ENCODE data around the gene CCR5.

Gene CCR5

DNA sequence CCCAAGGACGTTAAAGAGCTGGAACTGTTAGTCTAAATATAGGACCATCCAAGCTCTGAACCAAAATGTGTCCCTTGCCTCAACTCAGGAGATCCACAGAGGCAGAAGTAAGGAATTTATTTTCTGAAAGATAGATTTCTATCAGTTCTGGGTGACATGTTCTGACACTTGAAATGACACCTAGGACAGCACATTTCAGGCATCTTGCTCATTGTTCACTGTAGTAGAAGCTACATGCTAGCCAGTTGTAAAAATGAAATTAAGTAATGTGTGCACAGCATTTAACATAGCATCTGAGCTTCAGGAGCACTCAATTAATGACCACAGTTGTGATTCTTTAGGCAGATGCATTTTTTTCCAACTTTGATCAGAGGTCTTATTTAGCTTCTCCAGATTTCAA is 16.3 kb upstream of the CCR5 start (continued):
- TF ChIP-seq ESRRG (CRISPR knock-in tag; IDR thresholded peaks at IDR 0.05) (no peak), TCF4 (CRISPR knock-in tag; IDR thresholded peaks at IDR 0.05; ENCODE audit: borderline replicate concordance) (no peak), TSHZ2 (CRISPR knock-in tag; IDR thresholded peaks at IDR 0.05) (no peak), OSR1 (CRISPR knock-in tag; IDR thresholded peaks at IDR 0.05) (no peak), RARB (CRISPR knock-in tag; IDR thresholded peaks at IDR 0.05) (no peak), CREB5 (CRISPR knock-in tag; IDR thresholded peaks at IDR 0.05; ENCODE audit: low read depth) (no peak)
- TF ChIP-seq, protein P1, sequence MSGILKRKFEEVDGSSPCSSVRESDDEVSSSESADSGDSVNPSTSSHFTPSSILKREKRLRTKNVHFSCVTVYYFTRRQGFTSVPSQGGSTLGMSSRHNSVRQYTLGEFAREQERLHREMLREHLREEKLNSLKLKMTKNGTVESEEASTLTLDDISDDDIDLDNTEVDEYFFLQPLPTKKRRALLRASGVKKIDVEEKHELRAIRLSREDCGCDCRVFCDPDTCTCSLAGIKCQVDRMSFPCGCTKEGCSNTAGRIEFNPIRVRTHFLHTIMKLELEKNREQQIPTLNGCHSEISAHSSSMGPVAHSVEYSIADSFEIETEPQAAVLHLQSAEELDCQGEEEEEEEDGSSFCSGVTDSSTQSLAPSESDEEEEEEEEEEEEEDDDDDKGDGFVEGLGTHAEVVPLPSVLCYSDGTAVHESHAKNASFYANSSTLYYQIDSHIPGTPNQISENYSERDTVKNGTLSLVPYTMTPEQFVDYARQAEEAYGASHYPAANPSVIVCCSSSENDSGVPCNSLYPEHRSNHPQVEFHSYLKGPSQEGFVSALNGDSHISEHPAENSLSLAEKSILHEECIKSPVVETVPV (CRISPR knock-in tag; IDR thresholded peaks at IDR 0.05), result no peak

DNA sequence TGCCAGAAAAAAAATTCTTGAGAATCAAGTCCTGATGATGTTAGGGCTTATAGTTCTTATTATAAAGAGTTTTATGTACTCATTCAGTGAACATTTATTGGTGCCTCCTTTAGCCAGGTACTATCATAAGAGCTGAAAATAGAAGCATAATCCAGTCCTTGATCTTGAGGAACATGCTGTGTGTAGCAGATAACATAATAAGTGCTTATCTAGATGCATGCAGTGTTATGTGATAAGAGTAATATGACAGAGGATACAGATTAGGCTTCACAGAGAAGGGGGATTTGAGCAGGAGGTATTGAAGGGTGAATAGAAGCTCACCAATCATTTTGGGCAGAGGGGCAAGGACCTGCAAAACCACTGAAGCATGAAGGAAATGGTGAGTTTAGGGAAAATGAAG is 15.8 kb upstream of the CCR5 start:
- TF ChIP-seq CSDC2 (CRISPR knock-in tag; IDR thresholded peaks at IDR 0.05) (no peak), PPARA (CRISPR knock-in tag; IDR thresholded peaks at IDR 0.05; ENCODE audit: borderline replicate concordance) (no peak), SNAI2 (CRISPR knock-in tag; IDR thresholded peaks at IDR 0.05) (no peak), ZFP3 (CRISPR knock-in tag; IDR thresholded peaks at IDR 0.05) (no peak), ZNF8 (CRISPR knock-in tag; IDR thresholded peaks at IDR 0.05) (no peak), BACH2 (CRISPR knock-in tag; IDR thresholded peaks at IDR 0.05; ENCODE audit: borderline replicate concordance) (no peak), GLIS3 (CRISPR knock-in tag; IDR thresholded peaks at IDR 0.05) (no peak), ZC3H10 (CRISPR knock-in tag; IDR thresholded peaks at IDR 0.05) (no peak), POU6F1 (CRISPR knock-in tag; IDR thresholded peaks at IDR 0.05; ENCODE audit: borderline replicate concordance, low read depth) (no peak), ESRRG (CRISPR knock-in tag; IDR thresholded peaks at IDR 0.05) (no peak), OSR1 (CRISPR knock-in tag; IDR thresholded peaks at IDR 0.05) (no peak), RARB (CRISPR knock-in tag; IDR thresholded peaks at IDR 0.05) (no peak)
- TF ChIP-seq, protein P1 (CRISPR knock-in tag; IDR thresholded peaks at IDR 0.05), result no peak
- TF ChIP-seq, protein P2, sequence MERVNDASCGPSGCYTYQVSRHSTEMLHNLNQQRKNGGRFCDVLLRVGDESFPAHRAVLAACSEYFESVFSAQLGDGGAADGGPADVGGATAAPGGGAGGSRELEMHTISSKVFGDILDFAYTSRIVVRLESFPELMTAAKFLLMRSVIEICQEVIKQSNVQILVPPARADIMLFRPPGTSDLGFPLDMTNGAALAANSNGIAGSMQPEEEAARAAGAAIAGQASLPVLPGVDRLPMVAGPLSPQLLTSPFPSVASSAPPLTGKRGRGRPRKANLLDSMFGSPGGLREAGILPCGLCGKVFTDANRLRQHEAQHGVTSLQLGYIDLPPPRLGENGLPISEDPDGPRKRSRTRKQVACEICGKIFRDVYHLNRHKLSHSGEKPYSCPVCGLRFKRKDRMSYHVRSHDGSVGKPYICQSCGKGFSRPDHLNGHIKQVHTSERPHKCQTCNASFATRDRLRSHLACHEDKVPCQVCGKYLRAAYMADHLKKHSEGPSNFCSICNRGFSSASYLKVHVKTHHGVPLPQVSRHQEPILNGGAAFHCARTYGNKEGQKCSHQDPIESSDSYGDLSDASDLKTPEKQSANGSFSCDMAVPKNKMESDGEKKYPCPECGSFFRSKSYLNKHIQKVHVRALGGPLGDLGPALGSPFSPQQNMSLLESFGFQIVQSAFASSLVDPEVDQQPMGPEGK (CRISPR knock-in tag; IDR thresholded peaks at IDR 0.05; ENCODE audit: borderline replicate concordance), result no peak
- ATAC-seq, result no peak

DNA sequence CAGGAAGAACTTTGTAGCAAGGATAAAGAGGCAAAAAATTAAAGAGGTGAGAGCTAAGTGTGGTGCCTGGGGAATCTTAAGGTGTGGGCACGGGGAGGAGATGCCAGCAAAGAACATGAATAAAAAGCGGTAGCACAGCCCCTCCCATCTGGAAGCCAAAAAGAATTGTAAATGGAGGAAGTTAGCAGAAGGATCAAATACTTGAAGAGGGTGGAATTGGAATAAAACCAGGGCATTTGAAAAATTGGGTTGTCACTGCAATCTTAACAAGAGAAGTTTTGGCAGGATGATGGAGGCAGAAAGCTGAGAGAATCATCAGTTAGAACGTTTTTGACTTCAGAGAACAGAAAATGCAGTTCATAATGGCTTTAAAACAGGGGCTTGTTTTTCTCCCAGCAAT is 14.5 kb upstream of the CCR5 start:
- ATAC-seq, result no peak
- TF ChIP-seq CREB5 (CRISPR knock-in tag; IDR thresholded peaks at IDR 0.05; ENCODE audit: low read depth) (no peak), TSHZ2 (CRISPR knock-in tag; IDR thresholded peaks at IDR 0.05) (no peak), TOX (CRISPR knock-in tag; IDR thresholded peaks at IDR 0.05; ENCODE audit: borderline replicate concordance) (no peak), ZC3H10 (CRISPR knock-in tag; IDR thresholded peaks at IDR 0.05) (no peak), PPARA (CRISPR knock-in tag; IDR thresholded peaks at IDR 0.05; ENCODE audit: borderline replicate concordance) (no peak), ZNF70 (CRISPR knock-in tag; IDR thresholded peaks at IDR 0.05) (no peak), OSR1 (CRISPR knock-in tag; IDR thresholded peaks at IDR 0.05) (no peak), TCF4 (CRISPR knock-in tag; IDR thresholded peaks at IDR 0.05; ENCODE audit: borderline replicate concordance) (no peak), GLIS3 (CRISPR knock-in tag; IDR thresholded peaks at IDR 0.05) (no peak), CSDC2 (CRISPR knock-in tag; IDR thresholded peaks at IDR 0.05) (no peak)
- TF ChIP-seq, protein P1 (CRISPR knock-in tag; IDR thresholded peaks at IDR 0.05), result no peak

Measured in SK-N-SH treated with all-trans-retinoic acid at 6 μM for 48 hours (cell line).